ENCODE results near the gene PLD6. TPM values are rescaled to one million over a fixed set of nuclear protein-coding genes. Genes with fewer than 3 reads are reported as not detected.
"Not testable (repeated sequence)": the region's sequence is repeated elsewhere in the genome, so short reads cannot be mapped to it uniquely, and the experiment has no call there.

Gene PLD6
- 1 to 10 TPM; 1.9 to 5.1 (median 2.7) TPM for total RNA-seq

DNA sequence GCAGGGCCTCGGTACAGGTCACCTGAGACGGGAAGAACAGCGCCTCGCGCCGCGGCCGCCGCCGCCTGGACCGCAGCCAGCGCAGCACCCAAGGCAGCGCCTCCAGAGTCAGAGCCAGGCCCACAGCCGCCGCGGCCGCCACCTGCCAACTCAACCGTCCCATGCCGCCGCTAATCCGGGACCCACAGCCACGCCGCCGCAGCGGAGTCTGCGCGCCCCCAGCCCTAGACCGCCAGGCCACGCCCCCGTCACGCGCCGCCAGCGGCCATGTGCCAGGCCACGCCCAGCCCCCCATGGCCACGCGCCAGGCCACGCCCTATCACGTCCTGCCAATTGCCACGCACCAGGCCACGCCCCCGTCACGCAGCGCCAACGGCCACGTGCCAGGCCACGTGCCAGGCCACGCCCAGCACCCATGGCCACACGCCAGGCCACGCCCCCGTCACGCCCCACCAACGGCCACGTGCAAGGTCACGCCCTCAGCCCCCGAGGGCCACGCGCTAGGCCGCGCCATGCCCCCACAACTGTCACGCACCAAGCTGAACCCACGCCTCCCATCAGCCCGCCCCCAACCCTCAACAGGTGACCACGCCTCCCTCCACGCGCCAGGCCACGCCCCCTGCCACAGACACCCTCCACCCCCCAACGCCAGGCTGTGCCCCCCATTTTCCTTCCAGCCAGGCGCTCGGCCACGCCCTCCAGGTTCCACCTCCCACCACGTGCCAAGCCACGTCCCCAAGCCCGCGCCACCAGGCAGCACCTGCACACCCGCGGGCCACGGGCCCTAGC is at the start of gene PLD6:
TSS of gene PLD6 (minus strand) at position 210 of the 789 bp plus-strand sequence. CDS start at position 163, 47 bp downstream.
- in situ Hi-C loops (cut with MboI; ENCODE audit: low sequenced_read_pairs in 4 of 4) (no loop called here), intact Hi-C loops (cut with DNase I; ENCODE audit: low total_unique reads) (loop anchor here (1.0 kb wide), 1 partner anchor 30 kb away; no protein-coding TSS in a partner anchor)
- peaks cover 12 to 25% of the 10 kb centered on the region in 2 donors for H3K4me1 ChIP-seq
- TF ChIP-seq, protein P1, sequence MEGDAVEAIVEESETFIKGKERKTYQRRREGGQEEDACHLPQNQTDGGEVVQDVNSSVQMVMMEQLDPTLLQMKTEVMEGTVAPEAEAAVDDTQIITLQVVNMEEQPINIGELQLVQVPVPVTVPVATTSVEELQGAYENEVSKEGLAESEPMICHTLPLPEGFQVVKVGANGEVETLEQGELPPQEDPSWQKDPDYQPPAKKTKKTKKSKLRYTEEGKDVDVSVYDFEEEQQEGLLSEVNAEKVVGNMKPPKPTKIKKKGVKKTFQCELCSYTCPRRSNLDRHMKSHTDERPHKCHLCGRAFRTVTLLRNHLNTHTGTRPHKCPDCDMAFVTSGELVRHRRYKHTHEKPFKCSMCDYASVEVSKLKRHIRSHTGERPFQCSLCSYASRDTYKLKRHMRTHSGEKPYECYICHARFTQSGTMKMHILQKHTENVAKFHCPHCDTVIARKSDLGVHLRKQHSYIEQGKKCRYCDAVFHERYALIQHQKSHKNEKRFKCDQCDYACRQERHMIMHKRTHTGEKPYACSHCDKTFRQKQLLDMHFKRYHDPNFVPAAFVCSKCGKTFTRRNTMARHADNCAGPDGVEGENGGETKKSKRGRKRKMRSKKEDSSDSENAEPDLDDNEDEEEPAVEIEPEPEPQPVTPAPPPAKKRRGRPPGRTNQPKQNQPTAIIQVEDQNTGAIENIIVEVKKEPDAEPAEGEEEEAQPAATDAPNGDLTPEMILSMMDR (IDR thresholded peaks at IDR 0.05 in 4 of 5, conservative IDR thresholded peaks at IDR 0.05 in 1 of 5), result peak in 1 of 5 experiments; percentile 25
- peak; percentile 47 to 63 for TF ChIP-seq POLR2A (IDR thresholded peaks at IDR 0.05)
- no peaks in the 10 kb centered on the region for H3K36me3 ChIP-seq
- DNase-seq (peak; percentile 65 to 85), ATAC-seq (peak; percentile 63 to 72)
- peak within 1 kb of the TSS; percentile 92 to 97 (median 96) for H3K27ac ChIP-seq
- H3K9me3 ChIP-seq, result no peaks in the 10 kb centered on the region
- no peaks in the 10 kb centered on the region for H3K27me3 ChIP-seq
- peak within 1 kb of the TSS; percentile 64 to 83 (median 66) for H3K4me3 ChIP-seq

GRCh38 chr17:17255689-17256088 is 49.6 kb upstream of the PLD6 start:
- intact Hi-C loops (cut with DNase I; ENCODE audit: low total_unique reads); ATAC-seq; DNase-seq; H3K27ac ChIP-seq; H3K4me3 ChIP-seq; H3K9me3 ChIP-seq; in situ Hi-C loops (cut with MboI; ENCODE audit: low sequenced_read_pairs in 4 of 4); H3K4me1 ChIP-seq; H3K27me3 ChIP-seq: not testable (repeated sequence)
- H3K36me3 ChIP-seq, result peaks cover 2 to 96% of the 10 kb centered on the region in 2 donors

DNA sequence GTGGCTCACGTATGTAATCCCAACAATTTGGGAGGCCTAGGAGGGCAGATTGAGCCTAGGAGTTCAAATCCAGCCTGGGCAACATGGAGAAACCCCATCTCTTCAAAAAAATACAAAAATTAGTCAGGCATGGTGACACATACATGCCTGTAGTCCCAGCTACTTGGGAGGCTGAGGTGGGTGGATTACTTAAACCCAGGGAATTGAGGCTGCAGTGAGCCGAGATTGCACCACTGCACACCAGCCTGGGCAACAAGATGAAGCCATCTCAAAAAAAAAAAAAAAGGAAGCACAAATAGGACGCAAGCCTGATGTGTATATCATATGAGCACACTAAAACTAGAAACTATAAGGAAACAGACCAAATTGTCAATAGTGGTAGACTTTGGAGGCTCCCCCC is 47.9 kb upstream of the PLD6 start:
- no peak overlapping the region for H3K27ac ChIP-seq
- no peaks in the 10 kb centered on the region for H3K27me3 ChIP-seq
- DNase-seq (no peak), ATAC-seq (no peak)
- no peaks in the 10 kb centered on the region for H3K4me1 ChIP-seq
- peaks cover 0 to 96% of the 10 kb centered on the region in 2 donors for H3K36me3 ChIP-seq
- no peak overlapping the region for H3K4me3 ChIP-seq
- TF ChIP-seq POLR2A (IDR thresholded peaks at IDR 0.05), result no peak
- TF ChIP-seq, protein P1 (IDR thresholded peaks at IDR 0.05 in 4 of 5, conservative IDR thresholded peaks at IDR 0.05 in 1 of 5), result no peak
- in situ Hi-C loops (cut with MboI; ENCODE audit: low sequenced_read_pairs in 4 of 4) (no loop called here), intact Hi-C loops (cut with DNase I; ENCODE audit: low total_unique reads) (no loop called here)
- no peaks in the 10 kb centered on the region for H3K9me3 ChIP-seq

DNA sequence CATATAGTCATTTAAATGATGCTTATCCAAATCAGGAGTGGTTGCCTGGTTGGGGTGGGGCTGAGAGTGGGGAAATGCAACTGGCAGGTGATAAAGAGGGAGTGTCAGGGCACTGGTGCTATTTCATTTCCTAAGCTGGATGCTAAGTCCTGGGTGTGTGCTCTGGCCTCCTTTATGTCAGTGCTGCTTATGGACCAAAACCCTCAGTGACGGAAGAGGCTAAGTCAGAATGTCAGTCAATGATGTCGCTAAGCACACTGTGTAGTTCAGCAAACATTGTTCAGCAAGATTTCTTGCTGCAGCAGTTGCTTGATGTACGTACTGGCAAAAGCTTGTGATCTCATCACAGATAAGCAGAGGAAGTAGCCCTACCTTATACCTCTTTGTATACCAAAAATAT is 47.3 kb upstream of the PLD6 start:
- in situ Hi-C loops (cut with MboI; ENCODE audit: low sequenced_read_pairs in 4 of 4), result no loop called here
- DNase-seq (no peak), ATAC-seq (no peak)
- H3K36me3 ChIP-seq, result peaks cover 0 to 96% of the 10 kb centered on the region in 2 donors
- H3K9me3 ChIP-seq, result no peaks in the 10 kb centered on the region
- intact Hi-C loops (cut with DNase I; ENCODE audit: low total_unique reads), result no loop called here
- no peaks in the 10 kb centered on the region for H3K27me3 ChIP-seq
- TF ChIP-seq, protein P1 (IDR thresholded peaks at IDR 0.05 in 4 of 5, conservative IDR thresholded peaks at IDR 0.05 in 1 of 5), result no peak
- TF ChIP-seq POLR2A (IDR thresholded peaks at IDR 0.05), result no peak
- no peaks in the 10 kb centered on the region for H3K4me1 ChIP-seq
- no peak overlapping the region for H3K4me3 ChIP-seq
- H3K27ac ChIP-seq, result no peak overlapping the region

GRCh38 chr17:17252149-17252661 is 46.1 kb upstream of the PLD6 start:
- Histone ChIP-seq H3K4me1 (no peaks in the 10 kb centered on the region), H3K27me3 (no peaks in the 10 kb centered on the region), H3K27ac (no peak overlapping the region), H3K36me3 (peaks cover 0 to 96% of the 10 kb centered on the region in 2 donors), H3K4me3 (no peak overlapping the region), H3K9me3 (no peaks in the 10 kb centered on the region)
- in situ Hi-C loops (cut with MboI; ENCODE audit: low sequenced_read_pairs in 4 of 4) (no loop called here), intact Hi-C loops (cut with DNase I; ENCODE audit: low total_unique reads) (no loop called here)
- DNase-seq (no peak), ATAC-seq (no peak)
- TF ChIP-seq, protein P1 (IDR thresholded peaks at IDR 0.05 in 4 of 5, conservative IDR thresholded peaks at IDR 0.05 in 1 of 5), result no peak
- no peak for TF ChIP-seq POLR2A (IDR thresholded peaks at IDR 0.05)
